ENCODE results near the gene BEGAIN. TPM values are rescaled to one million over a fixed set of nuclear protein-coding genes. Genes with fewer than 3 reads are reported as not detected.

The BEGAIN gene
- polyA plus RNA-seq, 1 experiment = 0.16 TPM

DNA sequence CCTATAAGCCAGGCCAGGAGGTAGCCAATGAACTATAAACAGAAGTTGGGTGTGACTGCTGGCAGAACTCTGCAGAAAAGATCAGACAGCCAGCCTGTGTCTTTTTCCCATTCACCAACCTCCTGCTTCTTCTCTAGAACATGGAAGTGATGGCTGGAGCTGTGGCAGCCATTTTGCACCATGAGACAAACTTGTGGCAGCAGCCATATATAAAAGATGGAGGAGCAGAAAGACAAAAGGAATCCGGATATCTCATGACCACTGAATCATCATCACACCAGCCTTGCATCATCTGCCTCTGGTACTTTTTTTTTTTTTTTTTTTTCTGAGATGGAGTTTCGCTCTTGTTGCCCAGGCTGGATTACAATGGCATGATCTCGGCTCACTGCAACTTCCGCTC is 8.7 kb downstream of the BEGAIN start:
- TF ChIP-seq CTCF (IDR thresholded peaks at IDR 0.05; ENCODE audit: low read depth, low read length) = no peak
- Histone ChIP-seq H3K27ac (ENCODE audit: low read depth, low read length) (no peak overlapping the region), H3K4me3 (ENCODE audit: low read depth, low read length) (no peak overlapping the region), H3K9me3 (ENCODE audit: control insufficient read depth, insufficient read depth, low read length) (peaks cover 4% of the 10 kb centered on the region; the same call in 1 of the 2 replicates), H3K27me3 (ENCODE audit: control insufficient read depth, insufficient read depth, low read length) (peaks cover 17% of the 10 kb centered on the region)
- ChIA-PET CTCF (no interaction called here), POLR2A (no interaction called here)
- DNase-seq (ENCODE audit: low read depth, low spot score) = no peak

- Histone ChIP-seq H3K27me3 (ENCODE audit: control insufficient read depth, insufficient read depth, low read length) (peaks cover 21% of the 10 kb centered on the region), H3K4me3 (ENCODE audit: low read depth, low read length) (no peak overlapping the region), H3K27ac (ENCODE audit: low read depth, low read length) (no peak overlapping the region), H3K9me3 (ENCODE audit: control insufficient read depth, insufficient read depth, low read length) (peaks cover 4% of the 10 kb centered on the region; the same call in 1 of the 2 replicates)
- DNase-seq (ENCODE audit: low read depth, low spot score) = no peak
- POLR2A ChIA-PET = no interaction called here
- CTCF ChIA-PET = no interaction called here
- no peak for TF ChIP-seq CTCF (IDR thresholded peaks at IDR 0.05; ENCODE audit: low read depth, low read length)
Measured at GRCh38 chr14:100577986-100578431, 9.2 kb downstream of the BEGAIN start.

GRCh38 chr14:100577321-100577985 is 9.8 kb downstream of the BEGAIN start:
- no peak overlapping the region for H3K4me3 ChIP-seq (ENCODE audit: low read depth, low read length)
- CTCF ChIA-PET = no interaction called here
- peaks cover 4% of the 10 kb centered on the region; the same call in 1 of the 2 replicates for H3K9me3 ChIP-seq (ENCODE audit: control insufficient read depth, insufficient read depth, low read length)
- no peak for DNase-seq (ENCODE audit: low read depth, low spot score)
- POLR2A ChIA-PET = no interaction called here
- TF ChIP-seq CTCF (IDR thresholded peaks at IDR 0.05; ENCODE audit: low read depth, low read length) = no peak
- no peak overlapping the region for H3K27ac ChIP-seq (ENCODE audit: low read depth, low read length)
- peaks cover 25% of the 10 kb centered on the region for H3K27me3 ChIP-seq (ENCODE audit: control insufficient read depth, insufficient read depth, low read length)

DNA sequence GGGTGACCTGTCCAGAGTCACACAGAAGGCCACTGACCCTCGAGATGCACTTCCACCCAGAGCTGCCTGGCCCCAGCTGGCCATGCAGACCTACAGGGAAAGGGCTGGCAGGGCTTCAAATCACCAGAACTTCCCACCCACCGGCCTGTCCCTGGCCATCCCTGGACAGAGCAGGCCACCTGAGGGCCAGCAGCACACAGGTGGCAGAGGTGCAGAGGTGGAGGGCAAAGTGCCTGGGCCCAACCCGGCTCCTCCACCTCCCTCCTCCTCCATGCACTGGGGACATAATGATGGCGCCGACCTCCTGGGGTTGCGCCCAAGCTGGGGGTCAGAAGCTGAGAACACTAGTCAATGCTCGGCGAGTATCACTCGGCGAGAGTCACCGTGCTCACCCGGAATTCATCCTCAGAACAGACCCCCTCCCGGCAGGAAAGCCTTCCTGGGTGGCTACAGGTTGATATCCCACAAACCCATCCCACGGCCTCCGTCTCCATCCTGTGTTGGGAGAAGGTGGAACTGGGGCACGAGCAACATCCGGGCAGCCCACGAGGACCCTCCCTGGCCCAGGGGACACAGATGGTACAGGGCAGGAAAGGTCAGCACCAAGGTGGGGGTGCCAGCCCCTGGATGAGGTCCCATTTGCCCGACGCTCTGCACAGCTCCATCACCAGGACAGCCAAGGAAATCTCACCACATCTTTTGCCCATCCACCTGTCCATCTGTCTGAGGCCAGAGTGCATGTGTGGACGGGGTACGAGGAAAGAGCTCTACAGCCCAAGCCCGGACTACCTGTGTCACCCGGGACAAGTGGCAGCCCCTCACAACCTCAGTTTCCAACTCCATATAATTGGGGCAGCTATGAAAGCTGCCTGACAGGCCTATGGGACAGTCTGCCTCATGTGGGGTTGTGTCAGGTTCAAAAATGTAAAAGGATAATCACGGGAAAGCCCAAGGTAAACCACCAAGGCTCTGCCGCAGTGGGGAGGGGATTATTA is 10.8 kb downstream of the BEGAIN start:
- ChIA-PET CTCF (no interaction called here), POLR2A (no interaction called here)
- no peak overlapping the region for H3K27ac ChIP-seq (ENCODE audit: low read depth, low read length)
- no peak overlapping the region for H3K4me3 ChIP-seq (ENCODE audit: low read depth, low read length)
- no peak for TF ChIP-seq CTCF (IDR thresholded peaks at IDR 0.05; ENCODE audit: low read depth, low read length)
- peaks cover 4% of the 10 kb centered on the region; the same call in 1 of the 2 replicates for H3K9me3 ChIP-seq (ENCODE audit: control insufficient read depth, insufficient read depth, low read length)
- H3K27me3 ChIP-seq (ENCODE audit: control insufficient read depth, insufficient read depth, low read length) = peaks cover 36% of the 10 kb centered on the region
- no peak for DNase-seq (ENCODE audit: low read depth, low spot score)
